ENCODE results near the gene C20orf202.

Gene C20orf202

DNA sequence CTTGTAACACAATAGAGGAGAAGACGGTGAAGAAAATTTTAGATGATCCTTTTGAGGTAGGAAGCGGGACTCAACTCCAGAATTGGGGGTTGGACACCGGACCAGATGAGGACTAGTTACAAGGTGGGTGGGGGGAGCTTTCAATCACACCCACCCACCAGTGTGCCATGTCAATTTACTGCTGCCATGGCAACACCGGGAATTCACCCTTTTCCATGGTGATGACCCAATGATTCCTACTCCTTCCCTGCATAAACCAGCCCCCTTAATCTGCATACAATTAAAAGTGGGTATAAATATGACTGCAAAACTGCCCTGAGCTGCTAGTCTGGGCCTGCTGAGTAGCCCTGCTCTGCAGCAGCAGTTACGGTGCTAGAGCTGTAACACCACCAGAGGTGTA lies 37.3 kb downstream of the C20orf202 start:
- Histone ChIP-seq H3K9ac (no peak overlapping the region), H3K79me2 (ENCODE audit: insufficient read depth, low read depth) (no peaks in the 10 kb centered on the region), H4K20me1 (ENCODE audit: insufficient read depth) (no peaks in the 10 kb centered on the region), H3K27me3 (ENCODE audit: insufficient read depth, low read depth) (no peaks in the 10 kb centered on the region), H3K27ac (no peak overlapping the region), H3K4me1 (ENCODE audit: low read depth, poor library complexity, severe bottlenecking) (no peaks in the 10 kb centered on the region), H3K4me3 (IDR thresholded peaks at IDR 0.05; ENCODE audit: insufficient read depth, low read depth, low read length) (no peak overlapping the region), H3K36me3 (ENCODE audit: insufficient read depth) (no peaks in the 10 kb centered on the region), H3K4me2 (no peak overlapping the region), H2AFZ (ENCODE audit: low read depth) (no peak overlapping the region)
- TF ChIP-seq CTCF (conservative IDR thresholded peaks at IDR 0.05; ENCODE audit: low read depth, low read length), result no peak

DNA sequence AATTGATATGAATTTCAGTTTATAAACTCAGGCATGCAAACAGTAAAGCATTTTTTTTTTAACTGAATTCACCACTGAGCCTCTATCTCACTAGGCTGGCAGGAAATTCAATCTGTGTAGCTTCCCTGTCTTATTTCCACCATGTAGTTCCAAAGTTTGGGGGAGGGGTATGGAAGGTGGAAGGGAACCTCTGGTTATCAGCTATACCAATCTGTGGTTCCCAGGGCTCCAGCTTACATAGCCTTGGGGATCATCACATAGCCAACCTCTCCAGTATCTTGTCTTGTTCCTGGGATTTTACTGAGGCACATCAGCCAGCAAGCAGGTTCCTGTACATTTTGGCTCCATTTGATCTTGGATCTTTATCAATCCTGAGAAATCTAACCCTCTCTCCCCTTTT lies 38.2 kb downstream of the C20orf202 start:
- H3K27ac ChIP-seq, result no peak overlapping the region
- H4K20me1 ChIP-seq (ENCODE audit: insufficient read depth), result no peaks in the 10 kb centered on the region
- H3K4me3 ChIP-seq (IDR thresholded peaks at IDR 0.05; ENCODE audit: insufficient read depth, low read depth, low read length), result no peak overlapping the region
- no peak overlapping the region for H3K4me2 ChIP-seq
- no peaks in the 10 kb centered on the region for H3K4me1 ChIP-seq (ENCODE audit: low read depth, poor library complexity, severe bottlenecking)
- H2AFZ ChIP-seq (ENCODE audit: low read depth), result no peak overlapping the region
- H3K79me2 ChIP-seq (ENCODE audit: insufficient read depth, low read depth), result no peaks in the 10 kb centered on the region
- H3K9ac ChIP-seq, result no peak overlapping the region
- H3K36me3 ChIP-seq (ENCODE audit: insufficient read depth), result no peaks in the 10 kb centered on the region
- no peak for TF ChIP-seq CTCF (conservative IDR thresholded peaks at IDR 0.05; ENCODE audit: low read depth, low read length)
- no peaks in the 10 kb centered on the region for H3K27me3 ChIP-seq (ENCODE audit: insufficient read depth, low read depth)

- Histone ChIP-seq H2AFZ (ENCODE audit: low read depth) (no peak overlapping the region), H3K9ac (no peak overlapping the region), H3K27ac (no peak overlapping the region), H3K36me3 (ENCODE audit: insufficient read depth) (no peaks in the 10 kb centered on the region), H3K27me3 (ENCODE audit: insufficient read depth, low read depth) (no peaks in the 10 kb centered on the region), H4K20me1 (ENCODE audit: insufficient read depth) (no peaks in the 10 kb centered on the region), H3K4me2 (no peak overlapping the region), H3K4me3 (IDR thresholded peaks at IDR 0.05; ENCODE audit: insufficient read depth, low read depth, low read length) (no peak overlapping the region), H3K4me1 (ENCODE audit: low read depth, poor library complexity, severe bottlenecking) (peaks cover 6% of the 10 kb centered on the region), H3K79me2 (ENCODE audit: insufficient read depth, low read depth) (no peaks in the 10 kb centered on the region)
- TF ChIP-seq CTCF (conservative IDR thresholded peaks at IDR 0.05; ENCODE audit: low read depth, low read length), result no peak
Measured at GRCh38 chr20:1242099-1242498, 38.8 kb downstream of the C20orf202 start.

GRCh38 chr20:1242530-1242929 lies 39.3 kb downstream of the C20orf202 start:
- Histone ChIP-seq H3K4me3 (IDR thresholded peaks at IDR 0.05; ENCODE audit: insufficient read depth, low read depth, low read length) (no peak overlapping the region), H3K4me1 (ENCODE audit: low read depth, poor library complexity, severe bottlenecking) (peaks cover 10% of the 10 kb centered on the region), H3K9ac (no peak overlapping the region), H2AFZ (ENCODE audit: low read depth) (no peak overlapping the region), H3K36me3 (ENCODE audit: insufficient read depth) (no peaks in the 10 kb centered on the region), H3K4me2 (no peak overlapping the region), H3K79me2 (ENCODE audit: insufficient read depth, low read depth) (no peaks in the 10 kb centered on the region), H4K20me1 (ENCODE audit: insufficient read depth) (no peaks in the 10 kb centered on the region), H3K27me3 (ENCODE audit: insufficient read depth, low read depth) (no peaks in the 10 kb centered on the region), H3K27ac (no peak overlapping the region)
- TF ChIP-seq CTCF (conservative IDR thresholded peaks at IDR 0.05; ENCODE audit: low read depth, low read length), result no peak

- TF ChIP-seq CTCF (conservative IDR thresholded peaks at IDR 0.05; ENCODE audit: low read depth, low read length), result no peak
- Histone ChIP-seq H4K20me1 (ENCODE audit: insufficient read depth) (no peaks in the 10 kb centered on the region), H3K79me2 (ENCODE audit: insufficient read depth, low read depth) (no peaks in the 10 kb centered on the region)
Measured at GRCh38 chr20:1245578-1245977, 42.3 kb downstream of the C20orf202 start.

More at GRCh38 chr20:1245578-1245977, 42.3 kb downstream of the C20orf202 start:
- no peak overlapping the region for H3K9ac ChIP-seq
- no peaks in the 10 kb centered on the region for H3K36me3 ChIP-seq (ENCODE audit: insufficient read depth)
- H3K27me3 ChIP-seq (ENCODE audit: insufficient read depth, low read depth), result no peaks in the 10 kb centered on the region
- no peak overlapping the region for H3K27ac ChIP-seq
- H2AFZ ChIP-seq (ENCODE audit: low read depth), result no peak overlapping the region
- no peak overlapping the region for H3K4me3 ChIP-seq (IDR thresholded peaks at IDR 0.05; ENCODE audit: insufficient read depth, low read depth, low read length)
- H3K4me2 ChIP-seq, result no peak overlapping the region
- peaks cover 22% of the 10 kb centered on the region for H3K4me1 ChIP-seq (ENCODE audit: low read depth, poor library complexity, severe bottlenecking)

Data from KMS-11 (cell line).